ENCODE data around the gene FRMD6. TPM values are rescaled to one million over a fixed set of nuclear protein-coding genes. Genes with fewer than 3 reads are reported as not detected.

The FRMD6 gene
- total RNA-seq, 6 experiments from 2014 or later = 4.2 to 23.7 (median 5.9) TPM

GRCh38 chr14:51707327-51707726 lies 55.6 kb downstream of the FRMD6 start:
- peaks cover 0 to 9% (median 5%) of the 10 kb centered on the region in 4 donors for H3K36me3 ChIP-seq
- TF ChIP-seq POLR2A (IDR thresholded peaks at IDR 0.05) (no peak), CTCF (IDR thresholded peaks at IDR 0.05) (no peak)

GRCh38 chr14:51711505-51711904 lies 59.8 kb downstream of the FRMD6 start:
- no peak for ATAC-seq

More at GRCh38 chr14:51707327-51707726, 55.6 kb downstream of the FRMD6 start:
- ATAC-seq = no peak
- Histone ChIP-seq H3K4me1 (no peaks in the 10 kb centered on the region), H3K27me3 (no peaks in the 10 kb centered on the region), H3K9me3 (no peaks in the 10 kb centered on the region), H3K4me3 (no peak overlapping the region), H3K27ac (no peak overlapping the region)
- DNase-seq = no peak
- WGBS (ENCODE audit: insufficient coverage, low coverage, low lambda C conversion rate, missing lambda C conversion rate) = 88% methylated on average over 2 of the region's 2 CpGs
- intact Hi-C loops (cut with DNase I) = no loop called here

GRCh38 chr14:51715250-51715649 lies 63.5 kb downstream of the FRMD6 start:
- Histone ChIP-seq H3K4me1 (no peaks in the 10 kb centered on the region), H3K27me3 (no peaks in the 10 kb centered on the region), H3K36me3 (peaks cover 0 to 5% (median 4%) of the 10 kb centered on the region in 4 donors), H3K9me3 (no peaks in the 10 kb centered on the region), H3K4me3 (no peak overlapping the region), H3K27ac (no peak overlapping the region)
- 90% methylated on average over 7 of the region's 7 CpGs for WGBS (ENCODE audit: insufficient coverage, low coverage, low lambda C conversion rate, missing lambda C conversion rate)
- no peak for TF ChIP-seq POLR2A (IDR thresholded peaks at IDR 0.05)
- TF ChIP-seq CTCF (IDR thresholded peaks at IDR 0.05) = no peak
- ATAC-seq = no peak
- DNase-seq = no peak
- intact Hi-C loops (cut with DNase I) = no loop called here

More at GRCh38 chr14:51711505-51711904, 59.8 kb downstream of the FRMD6 start:
- Histone ChIP-seq H3K36me3 (peaks cover 0 to 5% (median 0%) of the 10 kb centered on the region in 4 donors), H3K4me1 (no peaks in the 10 kb centered on the region), H3K9me3 (no peaks in the 10 kb centered on the region), H3K27me3 (no peaks in the 10 kb centered on the region), H3K27ac (no peak overlapping the region), H3K4me3 (no peak overlapping the region)
- TF ChIP-seq POLR2A (IDR thresholded peaks at IDR 0.05) (no peak), CTCF (IDR thresholded peaks at IDR 0.05) (no peak)
- intact Hi-C loops (cut with DNase I) = no loop called here
- DNase-seq = no peak
- WGBS (ENCODE audit: insufficient coverage, low coverage, low lambda C conversion rate, missing lambda C conversion rate) = 73% methylated on average over 2 of the region's 2 CpGs

- no peaks in the 10 kb centered on the region for H3K4me1 ChIP-seq
- WGBS (ENCODE audit: insufficient coverage, low coverage, low lambda C conversion rate, missing lambda C conversion rate) = 60% methylated on average over 2 of the region's 2 CpGs
- peaks cover 0 to 10% (median 4%) of the 10 kb centered on the region in 4 donors for H3K36me3 ChIP-seq
- no peaks in the 10 kb centered on the region for H3K27me3 ChIP-seq
- no peak overlapping the region for H3K4me3 ChIP-seq
- DNase-seq (no peak), ATAC-seq (no peak)
- no peak overlapping the region for H3K27ac ChIP-seq
- intact Hi-C loops (cut with DNase I) = no loop called here
- no peak for TF ChIP-seq CTCF (IDR thresholded peaks at IDR 0.05)
- TF ChIP-seq POLR2A (IDR thresholded peaks at IDR 0.05) = no peak
- H3K9me3 ChIP-seq = no peaks in the 10 kb centered on the region
Measured at GRCh38 chr14:51715742-51716141, 64.0 kb downstream of the FRMD6 start.

GRCh38 chr14:51716610-51717009 lies 64.9 kb downstream of the FRMD6 start:
- peaks cover 0 to 10% (median 2%) of the 10 kb centered on the region in 4 donors for H3K36me3 ChIP-seq
- TF ChIP-seq CTCF (IDR thresholded peaks at IDR 0.05) (no peak), POLR2A (IDR thresholded peaks at IDR 0.05) (no peak)
- H3K27ac ChIP-seq = no peak overlapping the region
- no peak overlapping the region for H3K4me3 ChIP-seq
- no peaks in the 10 kb centered on the region for H3K9me3 ChIP-seq
- H3K27me3 ChIP-seq = no peaks in the 10 kb centered on the region
- no peak for DNase-seq
- intact Hi-C loops (cut with DNase I) = no loop called here
- WGBS (ENCODE audit: insufficient coverage, low coverage, low lambda C conversion rate, missing lambda C conversion rate) = 73% methylated on average over 6 of the region's 6 CpGs
- ATAC-seq = no peak
- no peaks in the 10 kb centered on the region for H3K4me1 ChIP-seq

Measured in right lobe of liver (tissue), 6 donors.